HCT116 (cell line): ENCODE data around the gene LHPP. TPM values are rescaled to one million over a fixed set of nuclear protein-coding genes. Genes with fewer than 3 reads are reported as not detected.

ENCODE experiments used
- ATAC-seq: fragments of 200-7000 bp; cut with Tn5 transposase; 2 replicates; pipeline ENCODE4 v1.9.1; 2020; ENCODE audit warnings: mild to moderate bottlenecking, moderate library complexity
- BruUV-seq: library from RNA; stranded (reverse); fragments of 400-500 nt; replicated peaks from 2 replicates; lab custom pipeline; 2021; lab: Mats Ljungman, UMichigan
- CTCF ChIA-PET: fragments of 300-600 bp; sonication (Branson Sonifier 250); formaldehyde crosslinking; loops from one replicate; lab custom pipeline; 2021; ENCODE audit warnings: antibody characterized with exemption; lab: Charles Lee
- POLR2A ChIA-PET: fragments of 300-600, 350-600 bp; sonication (Branson Sonifier 250); formaldehyde crosslinking; loops from one replicate; lab custom pipeline; 2021; ENCODE audit warnings: antibody characterized with exemption; lab: Charles Lee
- RAD21 ChIA-PET, 2 experiments: fragments of 300-600 bp; sonication (Branson Sonifier 250); formaldehyde crosslinking; loops; one replicate each; lab custom pipeline; 2023; ENCODE audit warnings: low total read pairs in 2 of 2; ENCODE audit not compliant: uncharacterized antibody in 2 of 2, unreplicated experiment in 2 of 2, low non-redundant PET in 1 of 2; lab: Charles Lee
- DNase-seq: peaks from one replicate; pipeline ENCODE4 v3.0.0-alpha.2; 2010; ENCODE audit warnings: low read depth, low spot score
- H2AFZ ChIP-seq: fragments of 200-600 bp; shearing (Covaris generic), sonication (generic); 2 replicates; pipeline ENCODE4 v1.6.1; 2017; ENCODE audit warnings: low read depth, mixed run types, mixed read lengths, antibody characterized with exemption, low read length; ENCODE audit not compliant: poor library complexity, severe bottlenecking
- H3K27ac ChIP-seq: 2 replicates; pipeline ENCODE4 v1.5.1; 2012; ENCODE audit warnings: low read depth, low read length
- H3K27me3 ChIP-seq: fragments of 200-600 bp; sonication (generic); 2 replicates; pipeline ENCODE4 v1.6.1; 2016; ENCODE audit warnings: mixed run types, low read length, mixed read lengths; ENCODE audit not compliant: insufficient read depth
- H3K36me3 ChIP-seq, 2 experiments: fragments of 200-500 bp in 1 of 2; fragments of 200-600 bp in 1 of 2; sonication (Bioruptor generic) in 1 of 2; sonication (generic) in 1 of 2; 2 replicates each; pipeline versions ENCODE4 v1.5.1 to v1.6.1; 2014 to 2016; ENCODE audit warnings: low read length in 2 of 2, inconsistent platforms in 1 of 2, mixed read lengths in 1 of 2, mixed run types in 1 of 2; ENCODE audit not compliant: insufficient read depth in 2 of 2, control insufficient read depth in 1 of 2
- H3K4me1 ChIP-seq, 2 experiments: fragments of 200-600 bp in 1 of 2; sonication (generic) in 1 of 2; 2 replicates each; pipeline versions ENCODE4 v1.5.1 to v1.6.1; 2012 to 2017; ENCODE audit warnings: low read length in 2 of 2, inconsistent platforms in 1 of 2, mild to moderate bottlenecking in 1 of 2, mixed read lengths in 1 of 2, mixed run types in 1 of 2, moderate library complexity in 1 of 2; ENCODE audit not compliant: insufficient read depth in 2 of 2, control insufficient read depth in 1 of 2
- H3K4me2 ChIP-seq: fragments of 200-600 bp; sonication (generic); 2 replicates; pipeline ENCODE4 v1.6.1; 2017; ENCODE audit warnings: mixed run types, low read length, mixed read lengths
- H3K4me3 ChIP-seq, 2 experiments: fragments of 200-600 bp in 1 of 2; sonication (generic) in 1 of 2; replicated peaks in 1 of 2; 2 replicates each; pipeline ENCODE4 v1.5.1; 2011 to 2016; ENCODE audit warnings: low read length in 2 of 2, control low read depth in 1 of 2, low read depth in 1 of 2, mild to moderate bottlenecking in 1 of 2, mixed read lengths in 1 of 2, mixed run types in 1 of 2
- H3K79me2 ChIP-seq: fragments of 200-600 bp; sonication (generic); 2 replicates; pipeline ENCODE4 v1.6.1; 2017; ENCODE audit warnings: mild to moderate bottlenecking, mixed run types, low read length, moderate library complexity, mixed read lengths; ENCODE audit not compliant: insufficient read depth
- H3K9ac ChIP-seq: fragments of 200-600 bp; sonication (generic); 2 replicates; pipeline ENCODE4 v1.6.1; 2016; ENCODE audit warnings: low read length, mixed read lengths
- H3K9me2 ChIP-seq: fragments of 200-600 bp; sonication (generic), shearing (Covaris generic); 2 replicates; pipeline ENCODE4 v1.6.1; 2017; ENCODE audit warnings: mixed run types, mild to moderate bottlenecking, moderate library complexity; ENCODE audit not compliant: insufficient read depth
- H3K9me3 ChIP-seq, 2 experiments: fragments of 200-500 bp in 1 of 2; fragments of 200-600 bp in 1 of 2; sonication (Bioruptor generic) in 1 of 2; sonication (generic) in 1 of 2; 2 replicates each; pipeline ENCODE4 v1.6.1; 2014 to 2017; ENCODE audit warnings: low read length in 2 of 2, mixed read lengths in 2 of 2, inconsistent platforms in 1 of 2, low read depth in 1 of 2, mild to moderate bottlenecking in 1 of 2, mixed run types in 1 of 2, moderate library complexity in 1 of 2; ENCODE audit not compliant: control insufficient read depth in 1 of 2, insufficient read depth in 1 of 2
- H4K20me1 ChIP-seq: fragments of 200-600 bp; sonication (generic), shearing (Covaris generic); 2 replicates; pipeline ENCODE4 v1.6.1; 2017; ENCODE audit warnings: mixed run types, mild to moderate bottlenecking, moderate library complexity; ENCODE audit not compliant: insufficient read depth
- CBX3 ChIP-seq: IDR thresholded peaks from 2 replicates; pipeline ENCODE4 v1.6.1; 2012; ENCODE audit warnings: low read depth
- CEBPB ChIP-seq: IDR thresholded peaks from 2 replicates; pipeline ENCODE4 v1.6.1; 2012; ENCODE audit warnings: low read depth
- EGR1 ChIP-seq: IDR thresholded peaks from 2 replicates; pipeline ENCODE4 v1.6.1; 2012; ENCODE audit warnings: low read depth
- EZH2 ChIP-seq: fragments of 200-600 bp; sonication (generic); IDR thresholded peaks from 2 replicates; pipeline ENCODE4 v1.6.1; 2017; ENCODE audit warnings: antibody characterized with exemption, mixed run types
- FOSL1 ChIP-seq: IDR thresholded peaks from 2 replicates; pipeline ENCODE4 v1.6.1; 2012; ENCODE audit warnings: low read depth
- JUND ChIP-seq: IDR thresholded peaks from 2 replicates; pipeline ENCODE4 v1.6.1; 2012
- POLR2AphosphoS5 ChIP-seq: IDR thresholded peaks from 2 replicates; pipeline ENCODE4 v1.6.1; 2011; ENCODE audit warnings: mild to moderate bottlenecking, low read depth, low read length, moderate library complexity
- RAD21 ChIP-seq: IDR thresholded peaks from 2 replicates; pipeline ENCODE4 v1.6.1; 2012; ENCODE audit warnings: low read depth, mild to moderate bottlenecking
- SIN3A ChIP-seq: IDR thresholded peaks from 2 replicates; pipeline ENCODE4 v1.6.1; 2012; ENCODE audit warnings: low read depth
- SP1 ChIP-seq: IDR thresholded peaks from 2 replicates; pipeline ENCODE4 v1.6.1; 2012; ENCODE audit warnings: low read depth
- SRF ChIP-seq: IDR thresholded peaks from 2 replicates; pipeline ENCODE4 v1.6.1; 2012; ENCODE audit warnings: low read depth
- TCF7L2 ChIP-seq: IDR thresholded peaks from 2 replicates; pipeline ENCODE4 v1.7.0; 2011; ENCODE audit warnings: borderline replicate concordance, inconsistent platforms; ENCODE audit not compliant: insufficient read depth, insufficient read length; ENCODE audit errors: extremely low read depth
- YY1 ChIP-seq: IDR thresholded peaks from 2 replicates; pipeline ENCODE4 v1.6.1; 2011; ENCODE audit warnings: low read length, low read depth, moderate library complexity, mild to moderate bottlenecking; ENCODE audit not compliant: insufficient replicate concordance; ENCODE audit errors: extremely low read depth
- ZBTB33 ChIP-seq: IDR thresholded peaks from 2 replicates; pipeline ENCODE4 v1.6.1; 2011; ENCODE audit warnings: mild to moderate bottlenecking, low read length, moderate library complexity; ENCODE audit not compliant: insufficient replicate concordance; ENCODE audit errors: extremely low read depth
- ZFX ChIP-seq: fragments of 450-650 bp; IDR thresholded peaks from 2 replicates; pipeline ENCODE4 v1.6.1; 2017
- ZNF274 ChIP-seq: fragments of 200-500 bp; sonication (Bioruptor generic); IDR thresholded peaks from 2 replicates; pipeline ENCODE4 v1.6.1; 2014; ENCODE audit warnings: mild to moderate bottlenecking, low read depth, low read length, inconsistent platforms
- intact Hi-C: fragments of 100-400 bp; cut with micrococcal nuclease; formaldehyde crosslinking; loops from 2 replicates; pipeline ENCODE4 v1.10.0; 2022
- total RNA-seq: library from RNA; stranded (reverse); gene quantifications from one replicate; pipeline ENCODE4 v1.2.1, GENCODE V29; 2021; ENCODE audit not compliant: unreplicated experiment
- TF ChIP-seq, protein P1 (sequence below), 3 experiments: fragments of 200-600 bp in 1 of 3; sonication (generic) in 1 of 3; IDR thresholded peaks in 2 of 3; conservative IDR thresholded peaks in 1 of 3; 2 replicates each; pipeline ENCODE4 v1.5.1; 2012 to 2017; ENCODE audit warnings: low read depth in 2 of 3, low read length in 2 of 3, antibody characterized with exemption in 1 of 3, borderline replicate concordance in 1 of 3, control low read depth in 1 of 3, mild to moderate bottlenecking in 1 of 3, mixed read lengths in 1 of 3, mixed run types in 1 of 3, moderate library complexity in 1 of 3; ENCODE audit not compliant: insufficient read depth in 1 of 3
- TF ChIP-seq, protein P2 (sequence below): IDR thresholded peaks from 2 replicates; pipeline ENCODE4 v1.6.1; 2012
- TF ChIP-seq, protein P3 (sequence below): IDR thresholded peaks from 2 replicates; pipeline ENCODE4 v1.6.1; 2012

LHPP gene
- total RNA-seq, 1 experiment from 2014 or later = 45.8 TPM

GRCh38 chr10:124648738-124649137, 187.1 kb downstream of the LHPP start (continued):
- TF ChIP-seq, protein P1, sequence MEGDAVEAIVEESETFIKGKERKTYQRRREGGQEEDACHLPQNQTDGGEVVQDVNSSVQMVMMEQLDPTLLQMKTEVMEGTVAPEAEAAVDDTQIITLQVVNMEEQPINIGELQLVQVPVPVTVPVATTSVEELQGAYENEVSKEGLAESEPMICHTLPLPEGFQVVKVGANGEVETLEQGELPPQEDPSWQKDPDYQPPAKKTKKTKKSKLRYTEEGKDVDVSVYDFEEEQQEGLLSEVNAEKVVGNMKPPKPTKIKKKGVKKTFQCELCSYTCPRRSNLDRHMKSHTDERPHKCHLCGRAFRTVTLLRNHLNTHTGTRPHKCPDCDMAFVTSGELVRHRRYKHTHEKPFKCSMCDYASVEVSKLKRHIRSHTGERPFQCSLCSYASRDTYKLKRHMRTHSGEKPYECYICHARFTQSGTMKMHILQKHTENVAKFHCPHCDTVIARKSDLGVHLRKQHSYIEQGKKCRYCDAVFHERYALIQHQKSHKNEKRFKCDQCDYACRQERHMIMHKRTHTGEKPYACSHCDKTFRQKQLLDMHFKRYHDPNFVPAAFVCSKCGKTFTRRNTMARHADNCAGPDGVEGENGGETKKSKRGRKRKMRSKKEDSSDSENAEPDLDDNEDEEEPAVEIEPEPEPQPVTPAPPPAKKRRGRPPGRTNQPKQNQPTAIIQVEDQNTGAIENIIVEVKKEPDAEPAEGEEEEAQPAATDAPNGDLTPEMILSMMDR (IDR thresholded peaks at IDR 0.05 in 2 of 3, conservative IDR thresholded peaks at IDR 0.05 in 1 of 3; ENCODE audit: borderline replicate concordance in 1 of 3, insufficient read depth in 1 of 3, low read depth in 2 of 3, low read length in 2 of 3) = no peak

GRCh38 chr10:124649214-124649613, 187.6 kb downstream of the LHPP start:
- no peak overlapping the region for H3K4me3 ChIP-seq
- TF ChIP-seq ZNF274 (no peak), ZFX (no peak), RAD21 (no peak; the same call in 1 of the 2 replicates), YY1 (no peak), JUND (no peak), SIN3A (no peak), SP1 (no peak), CBX3 (no peak), POLR2AphosphoS5 (no peak), EGR1 (no peak), CEBPB (no peak), FOSL1 (no peak), EZH2 (no peak), ZBTB33 (no peak), TCF7L2 (no peak), SRF (no peak)
- TF ChIP-seq, protein P2, sequence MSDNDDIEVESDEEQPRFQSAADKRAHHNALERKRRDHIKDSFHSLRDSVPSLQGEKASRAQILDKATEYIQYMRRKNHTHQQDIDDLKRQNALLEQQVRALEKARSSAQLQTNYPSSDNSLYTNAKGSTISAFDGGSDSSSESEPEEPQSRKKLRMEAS = no peak
- TF ChIP-seq, protein P1 (IDR thresholded peaks at IDR 0.05 in 2 of 3, conservative IDR thresholded peaks at IDR 0.05 in 1 of 3; ENCODE audit: borderline replicate concordance in 1 of 3, insufficient read depth in 1 of 3, low read depth in 2 of 3, low read length in 2 of 3) = no peak
- TF ChIP-seq, protein P3, sequence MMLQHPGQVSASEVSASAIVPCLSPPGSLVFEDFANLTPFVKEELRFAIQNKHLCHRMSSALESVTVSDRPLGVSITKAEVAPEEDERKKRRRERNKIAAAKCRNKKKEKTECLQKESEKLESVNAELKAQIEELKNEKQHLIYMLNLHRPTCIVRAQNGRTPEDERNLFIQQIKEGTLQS = no peak
- no peak for DNase-seq
- ChIA-PET POLR2A (no interaction called here), RAD21 (no interaction called here), CTCF (no interaction called here)
- no peak overlapping the region for H2AFZ ChIP-seq
- no peaks in the 10 kb centered on the region for H3K9me2 ChIP-seq
- BruUV-seq = no TSS peak
- H4K20me1 ChIP-seq = no peaks in the 10 kb centered on the region
- no peak overlapping the region for H3K27ac ChIP-seq
- intact Hi-C loops = loop anchor here (5.0 kb wide), 1 partner anchor 93 kb away; the partner anchor contains the start of gene FAM53B
- H3K27me3 ChIP-seq = no peaks in the 10 kb centered on the region
- H3K4me2 ChIP-seq = no peak overlapping the region
- no peak for ATAC-seq
- no peaks in the 10 kb centered on the region for H3K36me3 ChIP-seq
- no peaks in the 10 kb centered on the region for H3K9me3 ChIP-seq
- no peaks in the 10 kb centered on the region; the same call in 1 of the 2 replicates for H3K79me2 ChIP-seq
- no peak overlapping the region for H3K9ac ChIP-seq
- peaks cover 6 to 20% of the 10 kb centered on the region in 2 experiments; a peak in 3 of 4 replicates for H3K4me1 ChIP-seq
